Epithelial cell of proximal tubule (primary cell): ENCODE results near the gene NPPB. TPM values are rescaled to one million over a fixed set of nuclear protein-coding genes. Genes with fewer than 3 reads are reported as not detected.

Experiments
- DNase-seq: peaks from one replicate; pipeline ENCODE4 v3.0.0-alpha.2; 2011; ENCODE audit warnings: low read depth
- H3K4me3 ChIP-seq: 2 replicates; pipeline ENCODE4 v1.5.1; 2011; ENCODE audit warnings: low read depth, mild to moderate bottlenecking, low read length
- CTCF ChIP-seq: conservative IDR thresholded peaks from 2 replicates; pipeline ENCODE4 v1.5.1; 2012; ENCODE audit warnings: low read depth, mild to moderate bottlenecking, low read length
- total RNA-seq: library from RNA; depleted of rRNA; stranded (reverse); fragments of >200 nt; gene quantifications from 2 replicates; pipeline ENCODE4 v1.2.3, GENCODE V29; 2015

NPPB gene
- total RNA-seq, 1 donor from 2014 or later: 3.5 TPM

DNA sequence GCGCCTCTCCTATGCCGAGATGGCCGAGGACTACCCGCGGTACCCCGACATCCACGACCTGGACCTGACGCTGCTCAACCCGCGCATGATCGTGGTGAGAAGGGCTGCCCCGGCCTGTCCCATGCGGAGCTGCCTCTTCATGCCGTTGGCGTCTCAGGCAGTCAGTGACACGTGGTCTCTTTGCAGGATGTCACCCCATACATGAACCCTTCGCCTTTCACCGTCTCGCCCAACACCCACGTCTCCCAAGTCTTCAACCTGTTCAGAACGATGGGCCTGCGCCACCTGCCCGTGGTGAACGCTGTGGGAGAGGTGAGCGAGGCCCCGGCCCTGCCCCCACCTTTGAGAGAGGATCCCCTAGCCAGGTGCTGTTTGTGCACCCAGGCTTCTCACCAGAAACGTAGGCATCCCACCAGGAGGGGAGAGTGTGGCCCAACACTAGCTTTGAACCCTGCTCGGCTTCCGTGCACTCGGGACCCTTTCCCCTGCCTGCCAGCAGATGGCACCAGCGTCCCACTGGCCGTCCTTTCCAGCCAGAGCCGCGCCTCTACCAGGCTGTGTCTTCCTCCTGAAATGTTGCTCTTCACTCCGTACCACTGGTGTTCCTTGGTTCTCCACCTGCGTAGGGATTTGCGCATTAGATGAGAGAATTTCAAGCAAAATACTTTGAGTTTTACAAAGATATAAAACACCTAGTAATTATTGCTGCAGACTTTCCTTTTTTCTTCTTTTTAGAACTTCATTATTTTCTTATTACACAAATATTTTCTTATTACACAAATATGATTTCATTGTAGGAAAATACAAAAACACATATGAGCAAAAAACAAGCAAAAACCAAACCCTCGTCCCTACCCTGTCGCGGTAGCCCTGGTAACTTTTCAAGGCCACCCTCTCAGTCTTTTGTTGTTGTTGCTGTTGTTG, 20.1 kb downstream of the NPPB start:
- no peak overlapping the region for H3K4me3 ChIP-seq
- DNase-seq: no peak
- TF ChIP-seq CTCF: peak; percentile 99

- no peak for DNase-seq
- no peak overlapping the region for H3K4me3 ChIP-seq
- no peak for TF ChIP-seq CTCF
Measured at GRCh38 chr1:11837767-11838348, 20.9 kb downstream of the NPPB start.

DNA sequence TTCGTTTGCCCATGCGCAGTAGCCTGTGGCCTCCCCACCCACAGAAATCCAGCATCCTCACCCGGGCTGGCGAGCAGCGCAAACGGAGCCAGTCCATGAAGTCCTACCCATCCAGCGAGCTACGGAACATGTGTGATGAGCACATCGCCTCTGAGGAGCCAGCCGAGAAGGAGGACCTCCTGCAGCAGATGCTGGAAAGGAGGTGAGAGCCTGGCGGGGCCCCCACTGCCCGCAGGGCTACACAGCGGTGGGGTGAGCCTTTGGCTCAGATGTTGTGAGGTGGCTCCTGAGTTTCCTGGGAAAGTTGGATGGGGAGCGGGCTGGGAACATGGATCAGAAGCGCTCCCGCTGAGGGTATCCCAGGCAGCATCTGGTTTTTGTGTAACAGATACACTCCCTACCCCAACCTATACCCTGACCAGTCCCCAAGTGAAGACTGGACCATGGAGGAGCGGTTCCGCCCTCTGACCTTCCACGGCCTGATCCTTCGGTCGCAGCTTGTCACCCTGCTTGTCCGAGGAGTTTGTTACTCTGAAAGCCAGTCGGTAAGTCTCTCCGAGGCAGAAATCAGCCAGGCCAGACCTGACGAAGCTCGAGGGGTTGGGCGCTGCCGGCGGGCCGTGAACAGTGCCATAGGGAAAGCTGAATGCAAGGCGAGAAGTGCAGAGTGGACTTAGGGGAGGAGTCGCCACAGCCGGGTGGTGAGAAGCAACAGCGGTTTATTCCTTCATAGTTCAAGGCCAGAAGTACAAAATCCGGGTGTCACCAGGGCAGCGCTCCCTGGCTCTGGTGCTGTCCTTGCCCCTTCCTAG, 21.6 kb downstream of the NPPB start:
- no peak overlapping the region for H3K4me3 ChIP-seq
- no peak for TF ChIP-seq CTCF
- no peak for DNase-seq

GRCh38 chr1:11835441-11836225, 23.1 kb downstream of the NPPB start:
- TF ChIP-seq CTCF: no peak
- DNase-seq: no peak
- H3K4me3 ChIP-seq: no peak overlapping the region

GRCh38 chr1:11833900-11834299, 24.8 kb downstream of the NPPB start:
- no peak for DNase-seq
- no peak for TF ChIP-seq CTCF
- no peak overlapping the region for H3K4me3 ChIP-seq

DNA sequence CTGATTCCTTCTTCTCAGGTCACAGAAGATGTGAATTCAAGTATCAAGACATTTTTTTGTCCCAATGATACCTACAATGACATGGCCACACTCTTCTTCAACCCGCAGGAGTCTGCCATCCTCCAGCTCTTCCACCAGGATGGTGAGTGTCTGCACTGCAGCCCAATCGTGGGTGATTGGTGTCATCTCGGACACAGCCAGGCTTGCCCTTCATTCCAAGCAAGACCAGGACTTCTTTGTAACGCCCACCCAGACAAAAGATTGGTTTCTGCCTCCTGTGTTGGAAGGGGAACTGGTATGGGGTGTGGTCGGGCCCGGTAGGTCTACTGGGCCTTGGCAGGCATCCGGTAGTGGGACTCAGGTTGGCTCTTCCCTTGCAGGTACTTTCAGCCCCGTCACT, 25.2 kb downstream of the NPPB start:
- TF ChIP-seq CTCF: no peak
- H3K4me3 ChIP-seq: no peak overlapping the region
- no peak for DNase-seq
